ENCODE measurements around the gene OR51E1.

OR51E1 gene

DNA sequence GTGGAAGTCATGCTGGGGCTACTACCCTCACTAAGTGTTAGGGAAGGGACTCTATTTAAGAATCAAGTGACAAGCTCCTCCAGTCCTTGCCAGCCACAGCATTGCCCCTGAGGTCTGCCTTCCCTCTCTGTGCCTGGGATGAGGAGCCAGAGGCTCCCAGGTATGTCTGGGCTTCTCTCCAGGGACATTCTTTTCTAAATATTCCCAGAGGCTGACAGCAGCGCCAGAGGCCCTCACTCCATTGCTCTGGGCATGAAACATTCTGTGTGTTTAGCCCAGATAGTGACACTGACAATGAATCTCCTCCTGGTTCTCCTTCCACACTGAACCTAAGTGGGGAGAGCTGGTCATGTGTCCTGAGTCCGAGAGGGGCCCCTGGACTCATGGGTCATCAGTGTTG lies 2.2 kb downstream of the OR51E1 start:
- Histone ChIP-seq H3K79me2 (ENCODE audit: insufficient read depth, low read length) (no peaks in the 10 kb centered on the region), H3K4me3 (ENCODE audit: low read length, poor library complexity, severe bottlenecking) (no peak overlapping the region), H3K9me2 (replicated peaks; ENCODE audit: low read depth, low read length) (no peaks in the 10 kb centered on the region), H3K9me3 (ENCODE audit: insufficient read depth, low read depth, low read length) (no peaks in the 10 kb centered on the region), H3K36me3 (ENCODE audit: insufficient read depth, low read length) (no peaks in the 10 kb centered on the region), H3K27me3 (ENCODE audit: insufficient read depth, low read length, poor library complexity, severe bottlenecking) (no peaks in the 10 kb centered on the region), H3F3A (ENCODE audit: low read depth) (no peaks in the 10 kb centered on the region), H4K20me1 (ENCODE audit: insufficient read depth, low read length, poor library complexity, severe bottlenecking) (no peaks in the 10 kb centered on the region), H3K4me2 (ENCODE audit: low read depth, low read length, poor library complexity, severe bottlenecking) (no peak overlapping the region), H3K4me1 (ENCODE audit: insufficient read depth, low read length, poor library complexity, severe bottlenecking) (no peaks in the 10 kb centered on the region), H2AFZ (ENCODE audit: low read length) (no peak overlapping the region), H3K9ac (ENCODE audit: low read depth, low read length, poor library complexity, severe bottlenecking) (no peak overlapping the region)
- TF ChIP-seq EZH2phosphoT487 (IDR thresholded peaks at IDR 0.05; ENCODE audit: borderline replicate concordance): no peak
- TF ChIP-seq, protein P1, sequence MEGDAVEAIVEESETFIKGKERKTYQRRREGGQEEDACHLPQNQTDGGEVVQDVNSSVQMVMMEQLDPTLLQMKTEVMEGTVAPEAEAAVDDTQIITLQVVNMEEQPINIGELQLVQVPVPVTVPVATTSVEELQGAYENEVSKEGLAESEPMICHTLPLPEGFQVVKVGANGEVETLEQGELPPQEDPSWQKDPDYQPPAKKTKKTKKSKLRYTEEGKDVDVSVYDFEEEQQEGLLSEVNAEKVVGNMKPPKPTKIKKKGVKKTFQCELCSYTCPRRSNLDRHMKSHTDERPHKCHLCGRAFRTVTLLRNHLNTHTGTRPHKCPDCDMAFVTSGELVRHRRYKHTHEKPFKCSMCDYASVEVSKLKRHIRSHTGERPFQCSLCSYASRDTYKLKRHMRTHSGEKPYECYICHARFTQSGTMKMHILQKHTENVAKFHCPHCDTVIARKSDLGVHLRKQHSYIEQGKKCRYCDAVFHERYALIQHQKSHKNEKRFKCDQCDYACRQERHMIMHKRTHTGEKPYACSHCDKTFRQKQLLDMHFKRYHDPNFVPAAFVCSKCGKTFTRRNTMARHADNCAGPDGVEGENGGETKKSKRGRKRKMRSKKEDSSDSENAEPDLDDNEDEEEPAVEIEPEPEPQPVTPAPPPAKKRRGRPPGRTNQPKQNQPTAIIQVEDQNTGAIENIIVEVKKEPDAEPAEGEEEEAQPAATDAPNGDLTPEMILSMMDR (conservative IDR thresholded peaks at IDR 0.05; ENCODE audit: low read length): no peak

DNA sequence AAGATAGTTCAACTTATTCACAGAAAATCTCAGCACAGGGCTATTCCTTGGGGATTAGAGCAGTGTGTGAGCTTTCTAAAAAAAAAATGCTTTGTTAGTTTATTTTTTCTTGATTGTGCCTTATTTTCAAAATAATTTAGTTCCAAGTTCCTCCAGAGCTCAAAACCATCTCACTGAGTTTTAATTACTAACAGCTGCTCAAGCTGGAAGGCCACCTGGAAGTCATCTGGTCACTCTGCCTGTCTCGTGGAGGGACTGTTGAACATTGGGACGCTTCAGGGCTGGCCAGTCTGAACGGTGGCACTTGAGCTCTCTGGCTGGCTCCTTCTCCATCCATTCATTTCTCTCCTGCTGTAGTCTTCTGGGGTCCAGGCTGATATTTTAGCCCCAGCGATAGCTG lies 4.0 kb downstream of the OR51E1 start:
- Histone ChIP-seq H3K4me3 (ENCODE audit: low read length, poor library complexity, severe bottlenecking) (no peak overlapping the region), H2AFZ (ENCODE audit: low read length) (no peak overlapping the region), H3K9ac (ENCODE audit: low read depth, low read length, poor library complexity, severe bottlenecking) (no peak overlapping the region), H3K9me2 (replicated peaks; ENCODE audit: low read depth, low read length) (no peaks in the 10 kb centered on the region), H3K4me1 (ENCODE audit: insufficient read depth, low read length, poor library complexity, severe bottlenecking) (no peaks in the 10 kb centered on the region), H3K9me3 (ENCODE audit: insufficient read depth, low read depth, low read length) (no peaks in the 10 kb centered on the region), H3K79me2 (ENCODE audit: insufficient read depth, low read length) (no peaks in the 10 kb centered on the region), H3F3A (ENCODE audit: low read depth) (no peaks in the 10 kb centered on the region), H3K36me3 (ENCODE audit: insufficient read depth, low read length) (no peaks in the 10 kb centered on the region), H3K27me3 (ENCODE audit: insufficient read depth, low read length, poor library complexity, severe bottlenecking) (no peaks in the 10 kb centered on the region), H3K4me2 (ENCODE audit: low read depth, low read length, poor library complexity, severe bottlenecking) (no peak overlapping the region), H4K20me1 (ENCODE audit: insufficient read depth, low read length, poor library complexity, severe bottlenecking) (no peaks in the 10 kb centered on the region)
- no peak for TF ChIP-seq EZH2phosphoT487 (IDR thresholded peaks at IDR 0.05; ENCODE audit: borderline replicate concordance)
- TF ChIP-seq, protein P1 (conservative IDR thresholded peaks at IDR 0.05; ENCODE audit: low read length): no peak

DNA sequence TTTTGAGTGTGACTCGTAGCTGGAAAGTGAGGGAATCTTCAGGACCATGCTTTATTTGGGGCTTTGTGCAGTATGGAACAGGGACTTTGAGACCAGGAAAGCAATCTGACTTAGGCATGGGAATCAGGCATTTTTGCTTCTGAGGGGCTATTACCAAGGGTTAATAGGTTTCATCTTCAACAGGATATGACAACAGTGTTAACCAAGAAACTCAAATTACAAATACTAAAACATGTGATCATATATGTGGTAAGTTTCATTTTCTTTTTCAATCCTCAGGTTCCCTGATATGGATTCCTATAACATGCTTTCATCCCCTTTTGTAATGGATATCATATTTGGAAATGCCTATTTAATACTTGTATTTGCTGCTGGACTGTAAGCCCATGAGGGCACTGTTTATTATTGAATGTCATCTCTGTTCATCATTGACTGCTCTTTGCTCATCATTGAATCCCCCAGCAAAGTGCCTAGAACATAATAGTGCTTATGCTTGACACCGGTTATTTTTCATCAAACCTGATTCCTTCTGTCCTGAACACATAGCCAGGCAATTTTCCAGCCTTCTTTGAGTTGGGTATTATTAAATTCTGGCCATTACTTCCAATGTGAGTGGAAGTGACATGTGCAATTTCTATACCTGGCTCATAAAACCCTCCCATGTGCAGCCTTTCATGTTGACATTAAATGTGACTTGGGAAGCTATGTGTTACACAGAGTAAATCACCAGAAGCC lies 11.0 kb downstream of the OR51E1 start:
- no peaks in the 10 kb centered on the region for H3K9me3 ChIP-seq (ENCODE audit: insufficient read depth, low read depth, low read length)
- TF ChIP-seq, protein P1 (conservative IDR thresholded peaks at IDR 0.05; ENCODE audit: low read length): no peak
- no peak for TF ChIP-seq EZH2phosphoT487 (IDR thresholded peaks at IDR 0.05; ENCODE audit: borderline replicate concordance)
- no peaks in the 10 kb centered on the region for H4K20me1 ChIP-seq (ENCODE audit: insufficient read depth, low read length, poor library complexity, severe bottlenecking)
- H3K79me2 ChIP-seq (ENCODE audit: insufficient read depth, low read length): no peaks in the 10 kb centered on the region
- H2AFZ ChIP-seq (ENCODE audit: low read length): no peak overlapping the region
- no peaks in the 10 kb centered on the region for H3K9me2 ChIP-seq (replicated peaks; ENCODE audit: low read depth, low read length)
- no peaks in the 10 kb centered on the region for H3K36me3 ChIP-seq (ENCODE audit: insufficient read depth, low read length)
- H3K27me3 ChIP-seq (ENCODE audit: insufficient read depth, low read length, poor library complexity, severe bottlenecking): no peaks in the 10 kb centered on the region
- no peaks in the 10 kb centered on the region for H3K4me1 ChIP-seq (ENCODE audit: insufficient read depth, low read length, poor library complexity, severe bottlenecking)
- H3F3A ChIP-seq (ENCODE audit: low read depth): no peaks in the 10 kb centered on the region
- H3K9ac ChIP-seq (ENCODE audit: low read depth, low read length, poor library complexity, severe bottlenecking): no peak overlapping the region
- H3K4me2 ChIP-seq (ENCODE audit: low read depth, low read length, poor library complexity, severe bottlenecking): no peak overlapping the region
- H3K4me3 ChIP-seq (ENCODE audit: low read length, poor library complexity, severe bottlenecking): no peak overlapping the region

Data from Loucy (cell line).